CD4-positive, alpha-beta T cell treated with Interleukin-15 for 4 hours (primary cell): Measurements from ENCODE around the gene LITAFD.
"Not testable (repeated sequence)": the region's sequence is repeated elsewhere in the genome, so short reads cannot be mapped to it uniquely, and the experiment has no call there.

Source experiments
- DNase-seq: peaks from one replicate; pipeline ENCODE4 v3.0.0-alpha.2; 2020; ENCODE audit warnings: low spot score

The LITAFD gene

DNA sequence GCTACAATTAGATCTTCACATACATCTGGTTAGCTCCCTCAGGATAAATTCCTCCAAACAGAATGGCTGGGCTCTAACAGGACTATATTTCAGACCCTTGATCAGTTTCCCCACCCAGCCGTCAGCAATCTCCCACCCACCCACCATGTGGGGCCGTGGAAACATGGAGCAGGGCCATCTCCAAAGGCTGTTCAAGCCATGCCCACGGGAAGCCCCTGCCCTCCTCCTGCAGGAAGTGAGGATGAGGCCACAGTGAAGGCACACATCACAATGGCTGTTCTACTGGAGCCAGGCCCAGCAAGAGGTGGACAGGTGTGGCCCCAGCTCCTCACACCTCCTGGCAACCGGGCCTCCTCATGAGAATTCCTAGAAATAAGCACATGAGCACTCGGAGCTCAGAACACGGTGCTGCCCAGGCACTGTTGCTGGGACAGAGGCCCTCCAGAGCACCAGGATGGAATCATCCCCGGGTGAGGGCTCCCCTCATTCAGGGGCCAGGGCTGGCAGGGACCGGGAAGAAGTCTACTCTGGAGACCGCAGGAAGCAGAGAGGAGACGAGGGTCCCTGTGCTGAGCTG lies at the start of gene LITAFD:
Gene LITAFD, plus strand, starts transcription at position 311 of the 577 bp plus-strand sequence. CDS start 2,005 bp downstream, outside the sequence.
- DNase-seq: no peak

GRCh38 chr16:8832717-8833105 lies 49.4 kb upstream of the LITAFD start:
- no peak for DNase-seq

DNA sequence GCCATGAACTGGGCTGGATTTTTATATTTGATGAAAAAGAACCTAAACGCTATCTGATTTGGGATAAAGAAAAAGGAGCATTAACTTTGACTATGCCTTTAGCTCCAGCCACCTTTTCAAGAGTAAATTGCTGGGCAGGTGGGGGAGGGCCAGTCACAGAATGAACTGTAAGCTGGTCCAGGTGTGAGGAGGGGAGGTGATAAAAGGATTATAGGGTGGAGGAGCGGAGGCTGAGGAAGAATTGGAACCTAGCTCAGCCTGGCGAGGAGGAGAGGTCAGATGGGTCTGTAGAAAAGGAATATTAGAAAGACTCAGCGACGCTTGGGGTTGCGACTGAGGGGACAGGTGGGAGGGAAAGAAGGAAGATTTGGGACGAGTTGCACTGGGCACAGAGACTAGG lies 45.4 kb upstream of the LITAFD start:
- not testable (repeated sequence) for DNase-seq

DNA sequence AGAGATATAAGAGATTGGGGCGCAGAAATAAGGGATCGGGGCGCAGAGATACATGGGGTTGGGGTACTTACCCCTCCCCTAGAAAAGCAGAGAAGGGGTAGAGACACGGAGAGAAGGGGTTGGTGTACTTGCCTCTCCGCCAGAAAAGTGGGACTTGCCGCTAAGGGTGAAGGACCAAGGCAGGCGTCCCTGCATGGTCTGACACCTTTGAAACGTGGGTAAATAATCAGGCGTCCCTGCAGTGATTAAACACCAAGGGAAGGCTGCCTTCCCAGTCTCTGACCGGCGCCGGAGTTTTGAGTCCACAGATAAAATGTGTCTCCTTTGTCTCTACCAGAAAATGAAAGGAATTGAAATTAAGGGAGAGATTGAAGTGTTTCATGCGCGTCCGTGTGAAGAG lies 44.6 kb upstream of the LITAFD start:
- not testable (repeated sequence) for DNase-seq

- DNase-seq: not testable (repeated sequence)
Observed at GRCh38 chr16:8842016-8842415, 40.1 kb upstream of the LITAFD start.

- not testable (repeated sequence) for DNase-seq
Observed at GRCh38 chr16:8843296-8843695, 38.9 kb upstream of the LITAFD start.

- DNase-seq: no peak
Observed at GRCh38 chr16:8845699-8846298, 36.4 kb upstream of the LITAFD start.

- DNase-seq: no peak
Observed at GRCh38 chr16:8846401-8846932, 35.7 kb upstream of the LITAFD start.

- DNase-seq: no peak
Observed at GRCh38 chr16:8847145-8847544, 35.0 kb upstream of the LITAFD start.

GRCh38 chr16:8847623-8848022 lies 34.5 kb upstream of the LITAFD start:
- DNase-seq: no peak

GRCh38 chr16:8848231-8848938 lies 33.8 kb upstream of the LITAFD start:
- DNase-seq: no peak

- no peak for DNase-seq
Observed at GRCh38 chr16:8848939-8849391, 33.2 kb upstream of the LITAFD start.

GRCh38 chr16:8849411-8850011 lies 32.6 kb upstream of the LITAFD start:
- DNase-seq: no peak

- DNase-seq: no peak
Observed at GRCh38 chr16:8850279-8850885, 31.8 kb upstream of the LITAFD start.

GRCh38 chr16:8851761-8852403 lies 30.3 kb upstream of the LITAFD start:
- no peak for DNase-seq

DNA sequence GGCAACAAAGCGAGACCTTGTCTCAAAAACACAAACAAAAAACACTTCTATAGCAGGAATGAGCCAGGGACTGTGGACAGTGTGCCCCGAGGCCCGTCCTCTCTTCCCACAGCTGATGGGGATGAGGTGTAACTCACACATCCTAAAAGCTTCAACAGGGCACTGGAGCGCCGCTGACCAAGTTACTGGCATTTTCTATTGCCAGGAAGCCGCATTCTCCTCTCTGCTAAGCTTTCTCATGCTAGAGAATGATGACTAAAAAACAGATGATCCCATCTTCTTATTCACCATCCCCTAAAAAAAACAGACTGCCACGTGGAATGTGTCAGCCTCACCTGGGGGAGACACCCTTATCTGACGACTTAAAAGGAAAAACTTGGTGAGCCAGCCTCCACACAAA lies 29.6 kb upstream of the LITAFD start:
- DNase-seq: no peak

- DNase-seq: no peak
Observed at GRCh38 chr16:8853150-8853549, 29.0 kb upstream of the LITAFD start.

GRCh38 chr16:8853611-8854010 lies 28.5 kb upstream of the LITAFD start:
- DNase-seq: no peak

- DNase-seq: no peak
Observed at GRCh38 chr16:8854298-8854948, 27.7 kb upstream of the LITAFD start.

- no peak for DNase-seq
Observed at GRCh38 chr16:8855051-8855786, 26.9 kb upstream of the LITAFD start.

- DNase-seq: no peak
Observed at GRCh38 chr16:8855972-8856371, 26.2 kb upstream of the LITAFD start.
